Stimulated activated CD8-positive, alpha-beta memory T cell treated with anti-CD3 and anti-CD28 coated beads, Interleukin-4, amount 100 ng/mL, for 4 hours (primary cell): ENCODE data around the gene UGT1A6.

ENCODE experiments used
- DNase-seq, 2 donors: peaks; one replicate each; pipeline ENCODE4 v3.0.0-alpha.2; 2020; ENCODE audit warnings: low read depth in 2 of 2, low spot score in 1 of 2

UGT1A6 gene

GRCh38 chr2:233817995-233818638 is 125.4 kb downstream of the UGT1A6 start:
- DNase-seq: no peak

GRCh38 chr2:233818639-233819621 is 126.2 kb downstream of the UGT1A6 start:
- no peak for DNase-seq

DNA sequence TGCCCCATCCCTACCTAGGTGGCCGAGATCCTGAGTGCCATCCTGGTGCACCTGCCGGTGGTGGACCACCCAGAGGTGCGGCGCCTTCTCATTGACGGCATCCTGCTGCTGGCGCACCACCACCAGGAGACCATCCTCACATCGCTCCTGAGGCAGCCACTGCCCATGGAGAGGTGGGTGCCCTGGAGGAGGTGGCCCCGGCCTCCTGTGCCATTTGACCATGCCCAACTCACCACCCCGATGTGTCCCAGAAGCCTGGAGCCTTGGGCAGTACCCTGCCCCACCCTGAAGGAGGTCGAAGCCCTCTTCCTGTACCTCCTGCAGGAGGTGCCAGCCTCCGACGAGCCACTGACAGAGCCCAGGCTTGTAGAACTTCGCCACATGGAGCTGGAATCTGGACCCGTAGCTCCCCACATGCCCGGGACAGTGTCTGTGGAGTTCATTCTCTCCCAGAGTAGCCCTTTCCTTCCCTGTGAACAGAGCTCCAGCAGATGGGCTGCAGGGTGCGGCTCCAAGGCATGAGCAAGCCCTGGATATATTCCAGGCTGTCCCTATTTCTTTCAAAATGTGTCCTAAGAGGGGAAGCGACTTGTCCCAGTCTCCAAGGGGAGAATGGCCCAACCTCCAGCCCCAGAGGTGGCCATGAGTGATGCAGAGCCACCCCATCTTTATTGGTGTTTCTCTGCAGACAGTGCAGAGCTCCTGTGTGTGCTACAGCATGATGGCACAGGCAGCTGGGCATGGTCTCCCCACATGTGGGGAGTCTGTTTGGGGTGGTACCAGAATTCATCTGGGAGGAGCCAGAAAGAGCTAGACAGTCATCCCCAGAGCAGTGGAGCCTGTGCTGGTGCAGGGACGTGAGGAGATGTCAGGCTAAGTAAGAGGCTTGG is 127.4 kb downstream of the UGT1A6 start:
- DNase-seq: no peak

- no peak for DNase-seq
These were observed 128.1 kb downstream of the UGT1A6 start for GRCh38 chr2:233820774-233821105.

DNA sequence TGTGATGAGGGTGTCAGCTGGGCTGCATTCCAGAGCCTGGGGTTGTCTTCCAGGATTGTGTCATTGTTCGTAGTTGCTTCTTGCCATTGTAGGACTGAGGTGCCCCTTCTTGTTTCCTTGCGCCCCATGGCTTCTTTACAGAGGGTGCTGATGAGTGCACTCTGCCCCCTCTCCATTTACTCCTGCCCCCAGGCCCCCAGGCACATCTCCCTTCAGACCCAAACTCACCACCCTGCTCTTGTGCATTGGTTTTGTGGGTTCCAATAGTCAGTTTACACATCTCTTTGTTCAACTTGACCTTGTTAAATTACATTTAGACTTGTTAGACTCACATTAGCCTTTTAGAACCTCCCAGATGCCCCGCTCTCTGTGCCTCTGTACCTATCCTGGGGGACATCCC is 128.5 kb downstream of the UGT1A6 start:
- DNase-seq: no peak

DNA sequence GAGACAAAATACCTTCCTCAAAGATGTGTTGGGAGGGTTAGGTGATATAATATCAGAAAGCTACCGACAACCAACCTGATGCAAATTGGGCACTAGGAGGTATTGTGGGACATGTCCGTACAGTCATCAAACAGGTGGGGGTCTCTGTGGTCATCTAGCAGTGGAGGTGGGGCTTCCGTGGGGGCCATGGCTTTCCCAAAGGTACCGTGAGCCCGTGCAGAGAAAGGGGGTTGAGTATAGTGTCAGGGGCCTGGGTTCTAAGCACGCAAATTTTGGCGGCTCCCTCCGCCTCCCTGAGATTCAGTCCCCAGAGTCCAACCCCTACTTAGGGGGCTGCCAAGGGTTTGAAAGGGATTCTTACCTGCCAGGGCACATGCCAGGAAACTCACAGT is 129.0 kb downstream of the UGT1A6 start:
- DNase-seq: no peak

DNA sequence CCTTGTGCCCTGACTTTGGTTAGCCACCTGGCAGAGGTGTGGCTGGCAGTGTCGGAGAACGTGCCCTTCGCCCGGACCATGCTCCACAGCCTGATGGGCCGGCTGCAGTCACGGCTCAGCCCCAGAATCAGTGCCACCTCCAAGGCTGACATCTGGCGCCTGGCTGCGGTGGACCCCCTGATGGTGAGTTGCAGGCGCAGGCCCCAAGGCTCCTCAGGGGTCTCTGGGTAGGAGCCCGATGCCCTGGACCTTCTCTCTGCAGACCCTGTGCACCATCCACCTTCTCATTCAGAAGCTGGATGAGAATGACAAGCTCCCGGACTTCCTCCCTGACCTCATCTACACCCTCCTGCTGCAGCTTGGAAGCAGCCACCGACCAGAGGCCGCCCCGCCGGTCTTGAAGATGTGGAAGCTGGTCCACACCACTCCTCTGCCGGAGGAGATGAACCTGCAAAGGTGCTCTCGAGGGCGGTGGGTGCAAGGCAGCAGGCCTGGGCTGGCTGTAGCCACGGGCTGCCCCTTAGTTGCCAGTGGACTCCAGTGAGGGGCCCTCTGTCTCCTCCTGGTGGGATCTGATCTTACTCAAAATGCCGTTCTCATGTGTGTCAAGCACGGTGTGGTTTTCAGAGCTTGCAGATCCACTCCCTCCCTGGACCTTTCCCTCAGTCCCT is 129.5 kb downstream of the UGT1A6 start:
- no peak for DNase-seq
